ENCODE measurements around the gene PLSCR3.
"Not testable (repeated sequence)": the region's sequence is repeated elsewhere in the genome, so short reads cannot be mapped to it uniquely, and the experiment has no call there.

DNA sequence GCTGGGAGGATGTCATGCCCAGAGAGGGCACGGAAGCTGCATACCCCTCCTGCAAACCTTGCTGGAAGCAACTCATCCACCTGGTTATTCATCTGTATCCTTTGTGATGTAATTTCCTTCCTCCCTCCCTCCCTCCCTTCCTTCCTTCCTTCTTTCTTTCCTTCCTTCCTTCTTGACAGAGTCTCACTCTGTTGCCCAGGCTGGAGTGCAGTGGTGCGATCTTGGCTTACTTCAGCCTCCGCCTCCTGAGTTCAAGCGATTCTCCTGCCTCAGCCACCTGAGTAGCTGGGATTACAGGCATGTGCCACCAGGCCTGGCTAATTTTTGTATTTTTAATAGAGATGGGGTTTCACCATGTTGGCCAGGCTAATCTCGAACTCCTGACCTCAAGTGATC is 25.7 kb downstream of the PLSCR3 start:
- TF ChIP-seq, protein P1, sequence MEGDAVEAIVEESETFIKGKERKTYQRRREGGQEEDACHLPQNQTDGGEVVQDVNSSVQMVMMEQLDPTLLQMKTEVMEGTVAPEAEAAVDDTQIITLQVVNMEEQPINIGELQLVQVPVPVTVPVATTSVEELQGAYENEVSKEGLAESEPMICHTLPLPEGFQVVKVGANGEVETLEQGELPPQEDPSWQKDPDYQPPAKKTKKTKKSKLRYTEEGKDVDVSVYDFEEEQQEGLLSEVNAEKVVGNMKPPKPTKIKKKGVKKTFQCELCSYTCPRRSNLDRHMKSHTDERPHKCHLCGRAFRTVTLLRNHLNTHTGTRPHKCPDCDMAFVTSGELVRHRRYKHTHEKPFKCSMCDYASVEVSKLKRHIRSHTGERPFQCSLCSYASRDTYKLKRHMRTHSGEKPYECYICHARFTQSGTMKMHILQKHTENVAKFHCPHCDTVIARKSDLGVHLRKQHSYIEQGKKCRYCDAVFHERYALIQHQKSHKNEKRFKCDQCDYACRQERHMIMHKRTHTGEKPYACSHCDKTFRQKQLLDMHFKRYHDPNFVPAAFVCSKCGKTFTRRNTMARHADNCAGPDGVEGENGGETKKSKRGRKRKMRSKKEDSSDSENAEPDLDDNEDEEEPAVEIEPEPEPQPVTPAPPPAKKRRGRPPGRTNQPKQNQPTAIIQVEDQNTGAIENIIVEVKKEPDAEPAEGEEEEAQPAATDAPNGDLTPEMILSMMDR (conservative IDR thresholded peaks at IDR 0.05 in 1 of 2, IDR thresholded peaks at IDR 0.05 in 1 of 2; ENCODE audit: low read depth in 1 of 2, low read length in 2 of 2) = not testable (repeated sequence)
- TF ChIP-seq EZH2 (IDR thresholded peaks at IDR 0.05; ENCODE audit: low read length, missing control alignments) = not testable (repeated sequence)
